Mesenchymal stem cell (in vitro differentiated cells and primary cell): ENCODE data around the gene NEXN.

Experiments used
- DNase-seq: peaks from one replicate; pipeline ENCODE4 v3.0.0-alpha.2; 2013
- H2AFZ ChIP-seq: one replicate; pipeline ENCODE4 v1.6.1; 2013; ENCODE audit warnings: low read depth, mild to moderate bottlenecking, control low read depth, inconsistent platforms, low read length, moderate library complexity
- H2AK5ac ChIP-seq: 2 replicates; pipeline ENCODE4 v1.6.1; 2013; ENCODE audit warnings: low read length, moderate library complexity, mild to moderate bottlenecking, inconsistent platforms; ENCODE audit not compliant: severe bottlenecking
- H2BK120ac ChIP-seq: one replicate; pipeline ENCODE4 v1.6.1; 2013; ENCODE audit warnings: low read depth, mild to moderate bottlenecking, inconsistent platforms, low read length, moderate library complexity
- H2BK12ac ChIP-seq, 2 experiments: one replicate each; pipeline ENCODE4 v1.6.1; 2013; ENCODE audit warnings: inconsistent platforms in 2 of 2, low read length in 2 of 2, mild to moderate bottlenecking in 2 of 2, moderate library complexity in 2 of 2, control low read depth in 1 of 2
- H2BK15ac ChIP-seq: one replicate; pipeline ENCODE4 v1.6.1; 2013; ENCODE audit warnings: mild to moderate bottlenecking, low read depth, inconsistent platforms; ENCODE audit not compliant: poor library complexity, severe bottlenecking
- H2BK5ac ChIP-seq: 2 replicates; pipeline ENCODE4 v1.6.1; 2013; ENCODE audit warnings: low read depth, mild to moderate bottlenecking, low read length, control low read depth, inconsistent platforms; ENCODE audit not compliant: poor library complexity, severe bottlenecking
- H3K14ac ChIP-seq, 2 experiments: one replicate each; pipeline ENCODE4 v1.6.1; 2013; ENCODE audit warnings: inconsistent platforms in 2 of 2, low read length in 2 of 2, control low read depth in 1 of 2, mild to moderate bottlenecking in 1 of 2, moderate library complexity in 1 of 2
- H3K18ac ChIP-seq, 2 experiments: one replicate each; pipeline ENCODE4 v1.6.1; 2013; ENCODE audit warnings: inconsistent platforms in 2 of 2, low read length in 2 of 2, control low read depth in 1 of 2, low read depth in 1 of 2, mild to moderate bottlenecking in 1 of 2
- H3K23ac ChIP-seq, 2 experiments: one replicate each; pipeline ENCODE4 v1.6.1; 2013; ENCODE audit warnings: inconsistent platforms in 2 of 2, low read length in 2 of 2, mild to moderate bottlenecking in 2 of 2, moderate library complexity in 2 of 2, control low read depth in 1 of 2
- H3K27ac ChIP-seq: 2 replicates; pipeline ENCODE4 v1.5.1; 2013; ENCODE audit warnings: mild to moderate bottlenecking, moderate library complexity, low read length, control low read depth, inconsistent platforms; ENCODE audit not compliant: poor library complexity, severe bottlenecking
- H3K27me3 ChIP-seq, 2 experiments: 2 replicates each; pipeline versions ENCODE4 v1.6.1 to v1.7.0; 2013; ENCODE audit warnings: low read length in 2 of 2, mild to moderate bottlenecking in 2 of 2, moderate library complexity in 2 of 2, control low read depth in 1 of 2, inconsistent platforms in 1 of 2; ENCODE audit not compliant: control insufficient read depth in 1 of 2, insufficient read depth in 1 of 2
- H3K36me3 ChIP-seq, 2 experiments: 2 replicates each; pipeline versions ENCODE4 v1.6.1 to v1.7.0; 2013; ENCODE audit warnings: low read length in 2 of 2, control low read depth in 1 of 2, inconsistent platforms in 1 of 2, low read depth in 1 of 2, mild to moderate bottlenecking in 1 of 2; ENCODE audit not compliant: insufficient read depth in 2 of 2, control insufficient read depth in 1 of 2
- H3K4ac ChIP-seq, 2 experiments: one replicate each; pipeline ENCODE4 v1.6.1; 2013; ENCODE audit warnings: inconsistent platforms in 2 of 2, low read length in 2 of 2, mild to moderate bottlenecking in 2 of 2, moderate library complexity in 2 of 2, control low read depth in 1 of 2, low read depth in 1 of 2
- H3K4me1 ChIP-seq: 2 replicates; pipeline ENCODE4 v1.6.1; 2013; ENCODE audit warnings: low read depth, low read length, control low read depth; ENCODE audit not compliant: control insufficient read depth, insufficient read depth
- H3K4me2 ChIP-seq: 2 replicates; pipeline ENCODE4 v1.6.1; 2013; ENCODE audit warnings: low read length, mild to moderate bottlenecking, inconsistent platforms; ENCODE audit not compliant: poor library complexity, severe bottlenecking
- H3K4me3 ChIP-seq, 2 experiments: 2 replicates each; pipeline versions ENCODE4 v1.5.1 to v1.7.0; 2013; ENCODE audit warnings: low read length in 2 of 2, mild to moderate bottlenecking in 2 of 2, control low read depth in 1 of 2, low read depth in 1 of 2; ENCODE audit not compliant: insufficient read depth in 1 of 2
- H3K79me1 ChIP-seq: replicated peaks from 2 replicates; pipeline ENCODE4 v1.6.1; 2013; ENCODE audit warnings: mild to moderate bottlenecking, control low read depth, low read length, inconsistent platforms; ENCODE audit not compliant: poor library complexity, severe bottlenecking
- H3K9ac ChIP-seq: 2 replicates; pipeline ENCODE4 v1.7.0; 2013; ENCODE audit warnings: mild to moderate bottlenecking, low read length, moderate library complexity
- H3K9me3 ChIP-seq: 2 replicates; pipeline ENCODE4 v1.7.0; 2013; ENCODE audit warnings: mild to moderate bottlenecking, low read length; ENCODE audit not compliant: control insufficient read depth
- H4K8ac ChIP-seq: one replicate; pipeline ENCODE4 v1.6.1; 2013; ENCODE audit warnings: inconsistent platforms, mild to moderate bottlenecking, low read length, moderate library complexity
- H4K91ac ChIP-seq: one replicate; pipeline ENCODE4 v1.6.1; 2013; ENCODE audit warnings: mild to moderate bottlenecking, low read length, inconsistent platforms
- WGBS: methylation state at CpG from one replicate; pipeline ENCODE4 v1.1.7; 2013; ENCODE audit warnings: mixed read lengths; 5-methylcytosine and 5-hydroxymethylcytosine counted together

The NEXN gene

DNA sequence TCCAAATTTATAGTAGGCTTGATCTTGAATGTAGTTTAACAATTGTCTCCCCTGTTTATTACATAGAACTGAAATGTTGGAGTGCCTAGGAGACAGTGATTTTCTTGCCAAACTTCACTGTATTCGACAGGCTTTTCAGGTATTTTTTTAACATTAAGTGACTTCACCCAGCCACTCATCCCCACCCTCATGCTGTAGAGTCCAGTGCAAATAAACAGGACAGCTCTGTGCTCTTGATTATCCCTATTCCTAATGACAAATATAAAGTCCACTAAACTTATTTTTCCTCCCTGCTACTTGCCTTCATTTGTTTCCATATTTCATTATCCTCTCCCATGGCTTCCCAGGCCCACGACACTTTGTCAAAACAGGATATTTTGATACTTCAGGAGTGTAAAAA, 29.2 kb upstream of the NEXN start:
- Histone ChIP-seq H4K8ac (no peak overlapping the region), H3K27me3 (no peaks in the 10 kb centered on the region), H2BK12ac (no peak overlapping the region), H3K79me1 (peaks cover 8% of the 10 kb centered on the region), H3K18ac (no peak overlapping the region), H4K91ac (no peak overlapping the region), H2AK5ac (no peak overlapping the region), H3K27ac (no peak overlapping the region), H3K4me3 (no peak overlapping the region), H2BK5ac (no peak overlapping the region), H3K9ac (no peak overlapping the region), H3K9me3 (peaks cover 14% of the 10 kb centered on the region), H2AFZ (no peak overlapping the region), H3K14ac (no peak overlapping the region), H3K4me2 (no peak overlapping the region), H2BK120ac (no peak overlapping the region), H3K4me1 (no peaks in the 10 kb centered on the region), H2BK15ac (no peak overlapping the region), H3K36me3 (peaks cover 5 to 28% of the 10 kb centered on the region in 2 experiments), H3K23ac (no peak overlapping the region), H3K4ac (no peak overlapping the region)
- WGBS: 100% methylated on average over 1 of the region's 2 CpGs
- no peak for DNase-seq

DNA sequence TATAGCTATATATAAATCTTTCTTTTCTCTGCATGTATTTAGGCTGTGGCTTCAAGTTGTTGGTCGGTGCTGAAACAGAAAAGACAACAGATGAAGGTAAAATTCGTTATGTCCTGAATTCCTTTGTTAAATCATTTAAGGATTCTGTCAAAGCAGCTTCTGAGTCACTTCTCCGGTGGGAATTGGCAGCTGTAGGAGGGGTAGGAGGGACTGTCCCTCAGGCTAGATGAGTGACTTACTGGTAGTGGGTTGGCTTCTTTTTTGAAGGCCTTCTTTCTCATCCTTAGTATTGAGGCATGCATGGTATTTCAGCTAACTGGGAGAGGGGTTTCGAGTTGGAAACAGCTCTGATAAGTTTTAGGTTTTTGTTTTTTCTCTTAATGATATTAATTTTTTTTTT, 22.1 kb upstream of the NEXN start:
- Histone ChIP-seq H2BK120ac (no peak overlapping the region), H2BK5ac (no peak overlapping the region), H3K14ac (no peak overlapping the region), H4K91ac (no peak overlapping the region), H3K9me3 (no peaks in the 10 kb centered on the region), H3K27me3 (no peaks in the 10 kb centered on the region), H2BK15ac (no peak overlapping the region), H3K4me2 (no peak overlapping the region), H3K27ac (no peak overlapping the region), H4K8ac (no peak overlapping the region), H2BK12ac (no peak overlapping the region), H2AK5ac (no peak overlapping the region), H3K4me3 (no peak overlapping the region), H3K36me3 (peaks cover 5 to 41% of the 10 kb centered on the region in 2 experiments), H3K18ac (no peak overlapping the region), H3K4me1 (peaks cover 2% of the 10 kb centered on the region), H2AFZ (no peak overlapping the region), H3K4ac (no peak overlapping the region), H3K79me1 (peaks cover 2% of the 10 kb centered on the region), H3K23ac (no peak overlapping the region), H3K9ac (no peak overlapping the region)
- 83% methylated on average over 4 of the region's 4 CpGs for WGBS
- DNase-seq: no peak

GRCh38 chr1:77872645-77873044, 15.8 kb upstream of the NEXN start:
- Histone ChIP-seq H3K18ac (no peak overlapping the region), H2BK5ac (no peak overlapping the region), H3K9ac (no peak overlapping the region), H3K79me1 (peaks cover 3% of the 10 kb centered on the region), H3K4me2 (no peak overlapping the region), H3K36me3 (peaks cover 0 to 25% of the 10 kb centered on the region in 2 experiments), H2BK12ac (no peak overlapping the region), H3K9me3 (no peaks in the 10 kb centered on the region), H4K8ac (no peak overlapping the region), H3K4ac (no peak overlapping the region), H3K4me1 (no peaks in the 10 kb centered on the region), H3K23ac (no peak overlapping the region), H2BK15ac (no peak overlapping the region), H2BK120ac (no peak overlapping the region), H3K14ac (no peak overlapping the region), H2AFZ (no peak overlapping the region), H3K27ac (no peak overlapping the region), H2AK5ac (no peak overlapping the region), H4K91ac (no peak overlapping the region), H3K4me3 (no peak overlapping the region), H3K27me3 (no peaks in the 10 kb centered on the region)
- DNase-seq: no peak
- WGBS: no CpG with 5 or more reads among the region's 1 CpG

DNA sequence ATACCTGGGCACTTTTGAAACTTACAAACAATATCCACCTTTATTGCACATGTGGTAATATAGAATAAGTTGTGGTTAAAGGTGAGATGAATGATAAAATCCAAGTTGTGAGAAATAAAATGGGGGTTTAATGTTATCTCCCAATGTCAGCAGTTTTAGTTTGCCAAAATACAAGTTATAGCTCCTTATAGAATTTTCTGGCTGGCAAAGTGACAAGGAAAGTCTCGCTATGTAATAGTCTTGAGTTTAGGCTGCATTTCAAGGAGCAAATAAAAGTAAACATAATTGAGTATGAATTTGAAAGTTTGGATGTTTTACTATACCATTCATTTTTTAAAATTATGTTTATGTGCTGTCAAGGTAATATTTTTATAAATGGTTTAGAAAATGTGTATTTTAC, 15.0 kb upstream of the NEXN start:
- no peak overlapping the region for H4K91ac ChIP-seq
- no peak overlapping the region for H3K23ac ChIP-seq
- no peak overlapping the region for H2BK120ac ChIP-seq
- no peak overlapping the region for H2BK5ac ChIP-seq
- H3K9ac ChIP-seq: no peak overlapping the region
- no peaks in the 10 kb centered on the region for H3K27me3 ChIP-seq
- peaks cover 3% of the 10 kb centered on the region for H3K79me1 ChIP-seq
- no CpG with 5 or more reads among the region's 1 CpG for WGBS
- DNase-seq: no peak
- no peak overlapping the region for H2AFZ ChIP-seq
- H3K36me3 ChIP-seq: peaks cover 0 to 17% of the 10 kb centered on the region in 2 experiments
- H3K18ac ChIP-seq: no peak overlapping the region
- no peak overlapping the region for H4K8ac ChIP-seq
- no peak overlapping the region for H3K4me2 ChIP-seq
- H3K4ac ChIP-seq: no peak overlapping the region
- H2BK15ac ChIP-seq: no peak overlapping the region
- H2AK5ac ChIP-seq: no peak overlapping the region
- no peak overlapping the region for H3K27ac ChIP-seq
- H3K14ac ChIP-seq: no peak overlapping the region
- no peaks in the 10 kb centered on the region for H3K4me1 ChIP-seq
- no peak overlapping the region for H3K4me3 ChIP-seq
- H2BK12ac ChIP-seq: no peak overlapping the region
- no peaks in the 10 kb centered on the region for H3K9me3 ChIP-seq
